Mammary epithelial cell (primary cell): ENCODE measurements around the gene TRIO.

ENCODE experiments used
- CTCF ChIP-seq, 2 donors: IDR thresholded peaks in 1 of 2; conservative IDR thresholded peaks in 1 of 2; 2 replicates each; pipeline ENCODE4 v1.5.1; 2011 to 2012; ENCODE audit warnings: inconsistent platforms in 2 of 2, low read length in 2 of 2, mild to moderate bottlenecking in 2 of 2, control low read depth in 1 of 2, low read depth in 1 of 2; ENCODE audit not compliant: insufficient read depth in 1 of 2; ENCODE audit errors: extremely low read depth in 1 of 2
- EZH2 ChIP-seq: IDR thresholded peaks from 2 replicates; pipeline ENCODE4 v1.6.1; 2012; ENCODE audit warnings: low read length, inconsistent platforms, borderline replicate concordance

GRCh38 chr5:14200312-14200990 lies 57.3 kb downstream of the TRIO start:
- TF ChIP-seq CTCF (conservative IDR thresholded peaks at IDR 0.05 in 1 of 2, IDR thresholded peaks at IDR 0.05 in 1 of 2; ENCODE audit: extremely low read depth in 1 of 2, insufficient read depth in 1 of 2, low read depth in 1 of 2, low read length in 2 of 2): no peak
- TF ChIP-seq EZH2: no peak
